ELR (cell line): ENCODE measurements around the gene S100A8.

Experiments
- DNase-seq: peaks from one replicate; pipeline ENCODE4 v3.0.0-alpha.2; 2015; ENCODE audit warnings: low read depth

The S100A8 gene

GRCh38 chr1:153345187-153346076 lies 45.4 kb downstream of the S100A8 start:
- no peak for DNase-seq

GRCh38 chr1:153344718-153345025 lies 46.2 kb downstream of the S100A8 start:
- no peak for DNase-seq

GRCh38 chr1:153343811-153344717 lies 46.8 kb downstream of the S100A8 start:
- DNase-seq: no peak

GRCh38 chr1:153343040-153343681 lies 47.7 kb downstream of the S100A8 start:
- DNase-seq: no peak

GRCh38 chr1:153342178-153342577 lies 48.7 kb downstream of the S100A8 start:
- no peak for DNase-seq

- DNase-seq: no peak
Measured at GRCh38 chr1:153341431-153341934, 49.4 kb downstream of the S100A8 start.

GRCh38 chr1:153340356-153340755 lies 50.5 kb downstream of the S100A8 start:
- no peak for DNase-seq
